ENCODE results near the gene AMPH.

DNA sequence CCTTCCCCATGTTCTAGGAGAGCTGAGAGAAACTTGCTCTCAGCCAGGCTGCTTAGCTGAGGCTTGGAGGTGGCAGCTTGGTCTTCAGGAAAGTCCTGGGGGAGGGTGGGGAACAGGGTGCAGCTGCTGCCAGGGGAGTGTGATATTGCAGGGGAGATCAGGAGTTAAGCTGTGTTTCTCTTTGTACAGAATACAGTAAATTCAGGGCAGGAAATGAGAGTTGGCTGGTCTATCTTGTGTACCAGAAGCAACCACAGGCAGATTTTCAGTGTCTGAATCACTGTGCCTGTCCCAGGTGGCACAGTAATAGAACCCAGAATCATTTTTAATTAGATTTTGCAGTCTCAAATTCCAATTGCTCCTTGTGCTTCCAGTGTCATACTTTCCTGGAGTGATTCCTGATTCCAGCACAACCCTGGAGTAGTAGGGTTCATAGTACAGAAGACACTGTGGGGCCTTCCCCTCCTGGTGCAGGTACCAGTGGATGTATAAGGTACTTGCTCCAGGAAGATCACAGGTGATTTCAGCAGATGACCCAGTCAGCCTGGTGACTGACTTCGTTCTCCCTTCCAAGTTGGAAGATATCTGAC, 263.8 kb downstream of the AMPH start:
- TF ChIP-seq, protein P1, sequence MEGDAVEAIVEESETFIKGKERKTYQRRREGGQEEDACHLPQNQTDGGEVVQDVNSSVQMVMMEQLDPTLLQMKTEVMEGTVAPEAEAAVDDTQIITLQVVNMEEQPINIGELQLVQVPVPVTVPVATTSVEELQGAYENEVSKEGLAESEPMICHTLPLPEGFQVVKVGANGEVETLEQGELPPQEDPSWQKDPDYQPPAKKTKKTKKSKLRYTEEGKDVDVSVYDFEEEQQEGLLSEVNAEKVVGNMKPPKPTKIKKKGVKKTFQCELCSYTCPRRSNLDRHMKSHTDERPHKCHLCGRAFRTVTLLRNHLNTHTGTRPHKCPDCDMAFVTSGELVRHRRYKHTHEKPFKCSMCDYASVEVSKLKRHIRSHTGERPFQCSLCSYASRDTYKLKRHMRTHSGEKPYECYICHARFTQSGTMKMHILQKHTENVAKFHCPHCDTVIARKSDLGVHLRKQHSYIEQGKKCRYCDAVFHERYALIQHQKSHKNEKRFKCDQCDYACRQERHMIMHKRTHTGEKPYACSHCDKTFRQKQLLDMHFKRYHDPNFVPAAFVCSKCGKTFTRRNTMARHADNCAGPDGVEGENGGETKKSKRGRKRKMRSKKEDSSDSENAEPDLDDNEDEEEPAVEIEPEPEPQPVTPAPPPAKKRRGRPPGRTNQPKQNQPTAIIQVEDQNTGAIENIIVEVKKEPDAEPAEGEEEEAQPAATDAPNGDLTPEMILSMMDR (conservative IDR thresholded peaks at IDR 0.05 in 1 of 2, IDR thresholded peaks at IDR 0.05 in 1 of 2; ENCODE audit: low read depth in 1 of 2, low read length in 2 of 2), result no peak
- no peak for TF ChIP-seq EZH2 (IDR thresholded peaks at IDR 0.05; ENCODE audit: low read length, missing control alignments)
